Stromal cell of bone marrow (primary cell): ENCODE data around the gene GALM.
A peak's percentile ranks its signal among the peaks of the same experiment; 100 is the strongest.
"Not testable (repeated sequence)": the region's sequence is repeated elsewhere in the genome, so short reads cannot be mapped to it uniquely, and the experiment has no call there.

Experiments used
- DNase-seq: peaks from one replicate; pipeline ENCODE4 v3.0.0-alpha.2; 2012; ENCODE audit warnings: low read depth

The GALM gene

DNA sequence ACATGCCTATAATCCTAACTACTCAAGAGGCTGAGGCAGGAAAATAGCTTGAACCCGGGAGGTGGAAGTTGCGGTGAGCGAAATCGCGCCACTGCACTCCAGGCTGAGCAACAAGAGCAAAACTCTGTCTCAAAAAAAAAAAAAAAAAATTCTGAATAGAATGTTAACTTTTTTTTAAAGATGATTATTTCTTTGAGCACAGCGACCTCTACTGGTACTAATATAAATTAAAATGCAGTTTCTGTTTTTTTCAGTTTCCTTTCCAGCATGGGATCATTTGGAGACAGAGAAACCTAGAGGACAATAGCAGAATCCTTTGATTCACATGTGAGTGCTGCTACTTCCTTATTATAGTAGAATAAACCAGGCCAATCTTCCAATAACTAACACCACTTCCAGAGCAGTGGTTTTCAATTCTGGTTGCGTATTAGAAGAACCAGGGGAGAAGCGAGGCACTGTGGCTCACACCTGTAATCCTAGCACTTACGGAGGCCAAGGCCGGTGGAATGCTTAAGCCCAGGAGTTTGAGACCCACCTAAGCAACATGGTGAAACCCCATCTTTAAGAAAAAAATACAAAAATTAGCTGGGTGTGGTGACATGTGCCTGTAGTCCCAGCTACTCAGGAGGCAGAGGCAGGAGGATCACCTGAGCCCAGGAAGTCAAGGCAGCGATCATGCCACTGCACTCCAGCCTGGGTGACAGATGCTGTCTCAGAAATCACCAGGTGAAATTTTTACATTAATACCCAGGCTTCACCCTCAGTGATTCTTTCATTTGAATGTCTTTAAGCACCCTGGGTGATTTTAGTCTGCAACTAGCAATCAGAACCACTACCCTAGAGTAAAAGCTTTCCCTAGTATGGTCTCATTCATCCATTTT is 75.2 kb downstream of the GALM start:
- peak; percentile 35 for DNase-seq

DNA sequence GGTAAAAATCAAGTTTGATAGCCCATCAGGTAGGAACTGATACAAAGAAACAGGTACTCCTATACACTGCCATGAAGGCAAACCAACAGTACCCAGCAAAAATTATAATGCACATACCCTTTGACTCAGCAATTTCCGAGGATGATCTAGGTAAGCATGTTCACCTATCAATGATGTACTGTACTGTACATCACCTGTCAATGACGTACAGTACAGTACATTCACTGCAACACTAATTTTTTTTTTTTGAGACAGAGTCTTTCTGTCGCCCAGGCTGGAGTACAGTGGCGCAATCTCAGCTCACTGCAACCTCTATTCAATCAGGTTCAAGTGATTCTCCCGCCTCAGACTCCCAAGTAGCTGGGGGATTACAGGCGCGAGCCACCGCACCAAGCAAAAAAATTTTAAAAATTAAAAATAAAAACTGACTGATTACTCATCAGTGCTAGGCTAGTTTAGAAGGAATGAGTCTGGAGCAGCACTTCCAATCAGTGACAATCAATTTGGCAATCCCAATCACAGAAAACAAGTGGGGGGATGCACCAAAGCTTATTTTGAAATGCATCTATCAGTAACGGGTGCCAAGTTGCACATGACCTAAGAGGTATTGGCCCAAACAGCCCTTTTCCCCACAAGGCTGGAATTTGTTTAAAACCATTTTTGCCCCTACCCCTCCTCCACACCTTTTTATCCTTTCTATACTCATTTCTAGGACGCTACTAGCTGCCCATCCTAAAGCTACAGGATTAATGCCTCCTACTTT is 77.1 kb downstream of the GALM start:
- DNase-seq: no peak

DNA sequence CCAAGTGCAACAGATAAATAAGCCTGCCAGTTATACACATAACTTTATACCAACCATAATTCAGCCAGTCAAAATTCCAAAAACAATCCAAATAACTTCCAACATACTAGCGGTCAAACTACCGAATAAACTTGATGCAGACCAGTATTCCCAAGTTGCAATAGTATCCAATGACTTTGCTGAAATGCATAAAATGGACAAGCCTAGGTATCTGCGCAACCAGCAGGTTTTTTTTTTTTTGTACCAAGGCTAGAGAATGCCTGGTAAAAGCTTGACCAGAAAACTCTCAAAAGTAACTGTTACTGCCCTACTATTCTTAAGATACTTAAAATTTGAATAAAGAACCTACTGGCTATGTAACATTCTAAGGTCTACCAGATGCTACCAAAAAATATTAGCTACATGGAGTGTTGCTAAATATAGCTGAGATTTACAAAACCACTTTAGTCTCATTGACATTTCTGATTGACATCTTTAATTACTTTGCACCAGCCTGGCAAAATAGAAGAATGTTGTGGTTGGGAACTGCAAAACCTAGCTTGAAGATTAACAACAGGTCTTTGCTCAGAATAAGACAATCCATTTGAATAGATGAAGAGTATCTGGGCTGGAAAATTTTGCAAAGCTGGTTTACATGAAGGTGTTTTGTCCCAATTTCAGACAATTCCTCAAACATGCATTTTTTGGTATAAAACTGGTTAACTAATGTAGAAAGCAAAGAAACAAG is 77.9 kb downstream of the GALM start:
- no peak for DNase-seq

DNA sequence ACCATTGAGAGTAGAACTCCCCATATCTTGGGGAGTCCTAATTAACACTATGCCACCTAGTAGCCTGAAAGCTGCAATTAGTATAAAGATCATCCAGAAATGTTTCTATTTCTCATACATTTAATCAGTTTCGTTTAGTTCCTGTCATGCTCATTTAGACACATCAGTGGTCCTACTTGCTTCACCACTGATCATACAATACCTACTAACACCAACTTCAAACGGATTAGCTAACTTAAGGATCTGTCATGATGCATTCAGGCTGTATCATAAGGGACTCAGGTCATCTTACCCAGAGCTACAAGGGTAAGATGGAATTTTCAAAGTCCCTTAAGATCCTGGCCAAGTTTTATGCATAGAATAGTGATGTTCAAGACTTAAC is 78.5 kb downstream of the GALM start:
- DNase-seq: no peak

DNA sequence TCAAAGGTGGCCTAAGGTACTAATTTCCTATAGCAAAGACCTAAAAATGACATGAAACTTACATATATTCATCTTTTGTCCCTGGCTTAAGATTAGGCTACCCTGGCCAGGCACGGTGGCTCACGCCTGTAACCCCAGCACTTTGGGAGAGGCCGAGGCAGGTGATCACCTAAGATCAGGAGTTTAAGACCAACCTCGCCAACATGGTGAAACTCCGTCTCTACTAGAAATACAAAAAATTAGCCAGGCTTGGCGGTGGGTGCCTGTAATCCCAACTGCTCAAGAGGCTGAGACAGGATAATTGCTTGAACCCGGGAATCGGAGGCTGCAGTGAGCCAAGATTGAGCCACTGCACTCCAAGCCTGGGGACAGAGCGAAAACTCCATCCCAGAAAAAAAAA is 79.4 kb downstream of the GALM start:
- DNase-seq: no peak

DNA sequence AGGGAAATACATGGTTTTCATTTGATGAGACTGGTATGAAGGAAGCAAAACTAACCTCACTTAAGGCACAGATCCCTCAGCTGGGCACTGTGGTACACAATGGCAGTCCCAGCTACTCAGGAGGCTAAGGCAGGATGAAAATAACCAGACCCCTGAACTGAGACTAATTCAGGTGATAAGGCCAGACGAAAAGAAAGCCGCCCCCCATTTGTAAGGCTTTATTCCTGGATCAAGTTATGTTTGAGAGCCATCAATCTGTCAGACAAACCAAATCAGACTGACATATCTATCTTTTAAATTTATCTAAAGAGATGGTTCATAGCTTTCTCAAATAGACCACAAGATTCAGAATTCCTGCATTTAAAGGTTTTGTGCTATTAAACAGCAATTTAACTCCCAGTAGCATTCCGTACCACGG is 81.1 kb downstream of the GALM start:
- no peak for DNase-seq

DNA sequence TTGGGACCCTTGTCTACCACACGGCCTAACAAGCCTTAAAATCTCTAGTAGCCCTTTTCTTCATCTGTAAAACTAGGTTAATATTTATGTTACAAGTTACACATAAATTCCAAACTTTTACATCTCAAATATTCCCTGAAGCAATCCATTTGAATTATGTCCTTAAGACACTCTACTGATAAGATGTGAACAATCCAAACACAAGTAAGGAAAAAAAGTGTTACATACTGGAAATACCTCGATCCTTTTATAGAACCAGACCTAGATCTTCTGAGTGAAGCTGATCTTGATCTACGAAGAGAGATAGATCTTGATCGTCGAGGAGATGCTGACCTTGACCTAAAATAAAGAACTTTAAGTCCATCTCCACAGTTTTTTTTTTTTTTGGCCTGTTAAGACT is 81.9 kb downstream of the GALM start:
- DNase-seq: no peak

DNA sequence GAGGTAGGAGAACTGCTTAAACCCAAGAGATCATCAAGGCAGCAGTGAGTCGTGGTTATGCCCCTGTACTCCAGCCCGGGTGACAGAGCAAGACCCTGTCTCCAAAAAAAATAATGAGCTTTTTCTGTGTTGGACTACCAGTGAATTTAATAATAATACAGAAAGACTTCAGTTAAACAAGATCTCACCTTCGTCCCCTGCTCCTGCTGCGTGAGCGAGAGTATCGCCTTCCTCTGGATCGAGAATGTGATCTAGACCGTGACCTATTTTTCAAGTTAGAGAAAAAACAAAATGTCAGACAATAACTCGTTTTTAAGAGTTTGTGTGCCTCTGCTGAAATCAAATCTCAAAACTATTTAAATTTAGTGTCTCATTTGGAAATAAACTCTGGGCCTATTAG is 82.5 kb downstream of the GALM start:
- DNase-seq: no peak

DNA sequence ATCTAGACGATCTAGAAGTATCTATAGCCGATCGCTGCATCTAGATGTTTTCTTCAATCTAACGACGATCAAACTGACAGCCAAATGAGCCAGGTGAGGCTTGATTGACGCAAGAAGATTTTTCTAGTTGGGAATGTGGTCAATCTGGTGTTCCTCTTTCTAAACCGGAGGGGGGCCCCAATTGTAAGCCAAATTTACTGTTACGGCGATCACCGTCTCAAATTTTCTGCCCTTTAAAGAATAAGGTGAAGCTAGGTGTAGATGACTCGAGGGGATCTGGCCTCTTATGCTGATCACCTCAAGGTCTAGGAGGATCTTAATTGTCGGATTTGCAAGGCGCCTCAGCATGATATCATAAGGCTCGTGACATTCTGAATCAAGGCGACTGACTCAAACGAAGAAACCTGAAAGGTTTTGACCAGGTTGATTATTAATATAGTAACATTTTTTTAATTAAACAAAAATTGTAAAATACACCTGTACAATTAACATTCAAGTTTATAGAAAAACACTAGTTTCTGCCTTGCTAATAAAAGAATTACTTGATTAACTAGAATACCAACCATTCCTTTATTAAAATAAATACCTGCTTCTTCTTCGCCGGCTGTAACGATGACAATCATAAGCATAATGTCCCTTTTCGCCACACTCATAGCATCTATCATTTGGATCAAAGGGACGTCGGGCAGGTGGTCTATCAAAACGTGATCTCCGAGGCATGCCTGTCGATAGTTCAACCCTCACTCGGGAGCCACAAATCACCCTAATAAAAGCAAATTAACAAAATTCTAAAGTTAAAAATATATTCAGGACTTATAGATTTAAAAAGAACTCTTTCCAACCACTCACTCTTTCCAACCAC is 83.3 kb downstream of the GALM start:
- DNase-seq: no peak

DNA sequence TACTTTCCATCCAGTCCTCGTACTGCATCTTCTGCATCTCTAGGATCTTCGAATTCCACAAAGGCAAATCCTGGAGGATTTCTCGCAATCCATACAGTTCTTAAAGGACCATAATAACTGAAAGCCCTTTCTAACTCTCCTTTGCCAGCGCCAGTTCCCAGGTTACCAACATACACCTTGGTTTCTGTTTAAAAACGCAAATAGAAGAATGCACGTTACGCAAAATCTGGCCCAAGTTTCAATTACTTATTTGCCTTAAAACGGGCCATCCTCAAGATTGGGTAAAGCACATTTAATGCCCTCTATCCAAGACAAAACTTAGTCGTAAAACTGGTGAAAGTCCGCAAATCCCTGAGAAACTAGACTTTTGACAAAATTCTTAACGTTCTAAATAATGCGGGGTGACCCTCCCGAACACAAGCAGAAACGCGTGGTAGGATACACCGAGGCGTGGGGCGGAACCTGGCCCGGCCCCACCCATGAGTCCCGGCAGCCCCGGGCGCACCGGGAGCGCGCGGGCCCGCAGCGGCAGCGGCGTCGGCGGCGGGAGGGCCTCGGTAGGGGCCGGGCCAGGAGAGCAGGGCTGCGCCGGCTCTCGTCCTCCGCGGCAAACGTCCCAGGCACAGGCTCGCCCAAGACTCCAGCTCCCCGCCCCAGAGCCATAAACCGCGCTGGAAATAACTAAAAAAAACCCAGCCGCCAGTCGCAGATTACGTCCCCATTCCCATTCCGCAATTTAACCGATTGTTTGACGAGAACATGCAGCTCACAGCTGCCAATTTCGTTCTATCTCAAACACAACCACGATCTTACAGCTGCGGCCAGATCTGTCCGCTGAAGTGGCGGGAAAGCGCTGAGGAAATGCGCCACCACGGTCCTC is 84.3 kb downstream of the GALM start:
- DNase-seq: peak; percentile 27

DNA sequence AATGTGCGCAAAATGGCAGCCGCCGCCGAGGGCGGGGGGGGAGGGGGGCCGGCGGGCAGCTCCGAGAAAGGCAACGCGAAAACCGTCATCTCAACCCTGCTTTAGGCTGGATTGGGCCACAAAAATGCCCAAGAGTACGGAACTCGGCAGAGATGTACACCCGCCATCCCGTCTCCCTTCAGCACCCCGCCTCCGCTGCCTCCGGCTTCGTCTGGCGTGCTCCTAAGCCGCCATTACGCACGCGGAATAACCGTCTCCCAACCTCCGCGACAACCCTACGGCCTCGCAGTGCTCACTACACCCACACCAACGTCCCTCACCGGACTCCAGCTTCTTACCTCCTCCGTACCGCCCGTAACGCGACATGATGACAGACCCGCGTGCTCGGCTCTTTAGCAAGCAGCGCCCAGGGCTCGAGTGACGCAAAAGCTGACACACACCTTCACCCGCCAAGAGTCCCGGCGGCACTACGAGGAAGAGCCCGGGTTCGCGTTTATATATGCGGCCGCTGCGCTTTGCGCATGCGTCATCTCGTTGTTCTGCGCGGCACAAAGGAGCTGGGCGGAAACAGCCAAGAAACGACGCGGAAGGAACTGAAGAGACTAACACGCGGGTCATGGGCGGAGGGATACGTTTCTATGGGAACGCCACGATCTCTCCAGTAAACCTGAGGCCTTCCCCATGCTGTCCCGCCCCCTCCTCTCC is 85.1 kb downstream of the GALM start, which contains the start of gene SRSF7:
Gene SRSF7, minus strand, starts transcription at position 471 of the 705 bp plus-strand sequence. Its CDS starts 105 bp downstream, at position 366.
- DNase-seq: peak; percentile 99

DNA sequence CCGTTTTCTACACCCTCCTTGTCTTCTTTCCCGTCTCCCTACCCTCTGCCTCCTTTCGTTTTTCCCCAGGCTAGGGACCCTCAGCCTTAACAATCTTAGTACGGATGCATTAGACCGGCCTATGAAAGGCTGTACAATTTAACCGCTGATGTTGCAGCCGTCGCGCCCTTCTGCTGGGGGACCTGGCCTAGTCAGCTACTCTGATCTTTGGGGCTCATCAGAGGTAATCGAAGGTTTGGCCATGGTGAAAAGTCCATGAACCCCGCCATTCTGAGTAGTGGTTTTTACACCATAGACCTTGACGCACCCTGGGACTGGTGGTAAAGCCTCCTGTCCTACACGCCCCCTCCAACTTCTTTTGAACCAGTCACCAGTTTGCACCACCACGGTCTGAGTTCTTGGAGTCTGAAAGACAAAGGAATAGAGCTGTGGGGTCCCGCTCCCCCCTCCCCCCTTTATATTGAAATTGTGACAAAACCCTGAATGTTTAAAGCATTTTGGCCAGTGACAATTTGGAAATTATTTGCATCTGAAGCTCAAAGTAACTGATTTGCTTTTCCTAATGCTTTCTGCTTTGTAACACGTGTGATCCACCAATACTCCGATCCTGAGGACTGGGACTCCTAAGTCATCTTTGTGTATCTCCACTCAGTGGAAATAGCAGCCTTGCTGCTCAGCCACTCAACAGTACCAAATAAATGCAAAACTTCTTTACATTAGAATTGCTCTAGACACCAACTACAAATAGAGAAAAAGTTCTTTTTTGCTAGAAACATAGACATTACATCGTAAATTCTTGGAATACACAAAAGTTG is 85.9 kb downstream of the GALM start:
- DNase-seq: no peak

DNA sequence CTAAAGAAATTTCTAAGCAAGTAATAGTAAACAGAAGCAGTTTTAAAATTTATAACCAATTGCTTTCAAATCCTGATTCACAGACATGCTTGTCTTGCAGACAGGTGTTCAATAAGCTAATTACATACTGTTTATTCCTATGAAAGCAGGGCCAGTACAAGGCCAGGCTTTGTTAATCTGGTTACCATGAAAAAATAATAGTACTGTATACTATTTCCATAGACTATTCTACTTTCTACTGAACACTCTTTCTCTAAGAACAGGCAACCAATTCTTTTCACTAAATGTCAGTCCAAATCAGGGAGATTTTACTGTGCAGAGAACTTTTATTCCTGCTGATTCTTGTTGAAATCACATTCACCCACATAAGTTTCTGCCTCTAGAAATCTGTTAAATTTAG is 88.1 kb downstream of the GALM start:
- DNase-seq: no peak

DNA sequence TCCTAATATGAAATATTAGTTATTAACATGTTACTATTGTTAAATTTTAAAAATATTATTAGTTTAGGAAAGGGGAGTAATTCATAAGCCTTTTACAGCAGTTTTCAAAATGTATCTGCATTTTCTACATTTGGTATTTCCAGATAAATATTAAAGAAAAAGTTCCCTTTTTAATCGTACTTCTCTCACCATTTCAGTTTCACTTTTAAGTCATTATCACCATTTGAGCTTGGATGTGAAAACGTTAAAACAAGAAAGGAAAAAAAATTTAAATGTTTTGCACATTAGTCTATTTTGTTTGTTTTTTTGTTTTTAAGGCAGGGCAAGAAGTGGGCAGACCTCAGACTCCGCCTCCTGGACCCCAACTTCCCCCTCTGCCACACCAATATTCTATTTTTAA is 88.6 kb downstream of the GALM start:
- no peak for DNase-seq

DNA sequence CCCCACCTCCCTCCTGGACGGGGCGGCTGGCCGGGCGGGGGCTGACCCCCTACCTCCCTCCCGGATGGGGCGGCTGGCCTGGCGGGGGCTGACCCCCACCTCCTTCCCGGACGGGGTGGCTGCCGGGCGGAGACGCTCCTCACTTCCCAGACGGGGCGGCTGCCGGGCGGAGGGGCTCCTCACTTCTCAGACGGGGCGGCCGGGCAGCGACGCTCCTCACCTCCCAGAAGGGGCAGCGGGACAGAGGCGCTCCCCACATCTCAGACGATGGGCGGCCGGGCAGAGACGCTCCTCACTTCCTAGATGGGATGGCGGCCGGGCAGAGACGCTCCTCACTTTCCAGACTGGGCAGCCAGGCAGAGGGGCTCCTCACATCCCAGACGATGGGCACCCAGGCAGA is 90.0 kb downstream of the GALM start:
- DNase-seq: not testable (repeated sequence)

DNA sequence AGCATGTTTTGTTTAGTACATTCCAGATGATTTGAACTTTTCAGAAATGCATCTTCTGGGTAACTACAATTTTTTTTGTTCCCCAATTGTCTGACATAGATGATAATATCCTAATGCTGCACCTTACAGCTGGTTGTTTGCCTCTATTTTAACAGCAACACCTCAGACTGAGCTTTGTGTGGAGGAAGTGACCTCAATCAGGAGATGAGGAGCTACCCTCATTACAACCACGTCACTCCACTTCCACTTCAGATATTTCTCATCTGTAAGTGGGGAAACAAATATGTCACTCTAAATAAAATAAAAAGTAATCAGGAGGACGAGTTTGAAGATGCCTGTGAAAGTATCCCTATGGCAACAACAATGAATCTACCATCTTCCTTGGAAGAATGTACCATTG is 97.3 kb downstream of the GALM start:
- DNase-seq: no peak

DNA sequence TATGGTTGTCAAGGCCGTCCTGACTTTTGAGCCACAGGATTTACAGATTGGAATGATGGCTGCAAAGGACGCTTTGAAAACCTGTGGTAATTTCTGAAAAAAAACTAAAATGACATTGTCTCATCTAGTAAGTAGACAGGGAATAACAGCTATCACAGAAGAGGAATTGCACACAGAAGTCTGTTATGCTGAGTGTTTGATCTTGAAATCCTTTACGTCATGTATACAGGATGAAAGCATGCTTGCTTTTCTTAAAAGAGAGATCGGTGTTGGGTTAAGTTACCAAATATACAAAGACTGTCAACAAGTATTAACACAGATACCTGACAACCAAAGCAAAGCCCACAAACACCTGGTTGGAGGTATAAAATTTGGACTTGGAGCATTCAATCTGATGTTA is 97.8 kb downstream of the GALM start:
- no peak for DNase-seq

DNA sequence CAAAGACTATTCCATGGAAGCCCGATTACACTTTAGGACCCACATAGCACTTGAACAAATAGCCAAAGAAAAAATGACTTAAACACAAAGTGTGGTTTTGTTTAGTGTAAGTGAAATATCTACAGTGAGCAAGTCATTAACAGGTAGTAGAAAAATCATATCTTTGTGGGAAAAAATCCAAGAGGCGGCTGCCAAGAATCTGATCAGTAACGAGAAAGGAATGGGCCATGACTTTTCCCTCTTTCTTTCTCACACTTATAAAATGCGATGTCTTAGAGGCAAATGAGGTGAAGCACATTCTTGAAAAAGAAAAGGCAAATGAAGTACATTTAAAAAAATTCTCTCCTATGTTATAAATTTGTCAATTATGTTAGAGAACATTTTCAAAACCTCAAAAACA is 99.2 kb downstream of the GALM start:
- no peak for DNase-seq

DNA sequence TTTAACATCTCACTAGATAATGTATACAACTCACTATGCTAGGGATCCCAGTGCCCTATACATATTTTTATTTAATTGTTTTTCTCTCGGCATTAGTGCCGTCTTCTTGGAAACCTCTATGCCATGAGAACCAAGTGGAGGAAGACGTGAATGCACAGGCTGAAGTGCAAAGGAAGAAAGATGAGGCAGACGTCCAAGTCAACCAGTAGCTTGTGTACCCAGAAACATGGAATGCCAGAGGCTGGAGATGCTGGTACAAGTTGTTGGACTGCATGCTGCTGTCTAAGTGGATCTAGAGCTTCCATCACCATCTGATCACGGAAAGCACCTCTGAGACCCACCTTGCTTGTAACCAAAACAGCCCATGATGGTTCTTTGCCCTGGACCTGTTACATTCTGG is 99.6 kb downstream of the GALM start:
- no peak for DNase-seq
